Astrocyte of the spinal cord (primary cell): ENCODE results near the gene SERTM1.

Source experiments
- DNase-seq: peaks from one replicate; pipeline ENCODE4 v3.0.0; 2011; ENCODE audit warnings: low read depth, low spot score
- H3K4me3 ChIP-seq: 2 replicates; pipeline ENCODE4 v1.5.1; 2011; ENCODE audit warnings: low read depth, mild to moderate bottlenecking, low read length, moderate library complexity
- CTCF ChIP-seq: IDR thresholded peaks from 2 replicates; pipeline ENCODE4 v1.5.1; 2012; ENCODE audit warnings: low read depth, mild to moderate bottlenecking, low read length, inconsistent platforms
- in situ Hi-C: cut with HindIII; loops from 2 replicates; pipeline ENCODE4 v1.10.0; 2017; ENCODE audit warnings: low sequenced_read_pairs

SERTM1 gene

GRCh38 chr13:36665630-36666029 lies 8.2 kb upstream of the SERTM1 start:
- DNase-seq, result no peak
- in situ Hi-C loops, result no loop called here
- no peak for TF ChIP-seq CTCF
- H3K4me3 ChIP-seq, result no peak overlapping the region

- in situ Hi-C loops, result no loop called here
- no peak for TF ChIP-seq CTCF
- no peak overlapping the region for H3K4me3 ChIP-seq
- no peak for DNase-seq
Measured at GRCh38 chr13:36666477-36667229, 7.2 kb upstream of the SERTM1 start.

GRCh38 chr13:36668316-36668715 lies 5.5 kb upstream of the SERTM1 start:
- in situ Hi-C loops, result no loop called here
- TF ChIP-seq CTCF, result no peak
- DNase-seq, result no peak
- H3K4me3 ChIP-seq, result no peak overlapping the region

- H3K4me3 ChIP-seq, result peak overlapping the region; percentile 37
- no peak for DNase-seq
- TF ChIP-seq CTCF, result no peak
- in situ Hi-C loops, result no loop called here
Measured at GRCh38 chr13:36673352-36673751, 468 bp upstream of the SERTM1 start.

- peak overlapping the region; percentile 37 for H3K4me3 ChIP-seq
- in situ Hi-C loops, result no loop called here
- no peak for TF ChIP-seq CTCF
- no peak for DNase-seq
Measured at GRCh38 chr13:36674337-36675212, 755 bp downstream of the SERTM1 start.

- DNase-seq, result no peak
- no peak overlapping the region for H3K4me3 ChIP-seq
- in situ Hi-C loops, result no loop called here
- no peak for TF ChIP-seq CTCF
Measured at GRCh38 chr13:36675213-36675536, 1.4 kb downstream of the SERTM1 start.
